ENCODE results near the gene OCA2.

GRCh38 chr15:27990521-27991515 lies 108.3 kb downstream of the OCA2 start:
- TF ChIP-seq CTCF (IDR thresholded peaks at IDR 0.05) (no peak), EP300 (IDR thresholded peaks at IDR 0.05) (no peak)
